Lung (tissue), 12 donors: ENCODE results near the gene CASP6. TPM values are rescaled to one million over a fixed set of nuclear protein-coding genes. Genes with fewer than 3 reads are reported as not detected.

Experiments used
- ATAC-seq: fragments of 200-7000 bp; cut with Tn5 transposase; one replicate; pipeline ENCODE4 v1.9.1; 2020; ENCODE audit warnings: moderate number of reproducible peaks; ENCODE audit not compliant: insufficient read depth, low FRiP score
- DNase-seq, 3 donors: peaks; one replicate each; pipeline ENCODE4 v3.0.0-alpha.2; 2013 to 2017
- H3K27ac ChIP-seq, 2 donors: one replicate each; pipeline ENCODE4 v1.5.1; 2013; ENCODE audit warnings: mild to moderate bottlenecking in 2 of 2, moderate library complexity in 2 of 2, control low read depth in 1 of 2, inconsistent platforms in 1 of 2, low read depth in 1 of 2, low read length in 1 of 2
- H3K27me3 ChIP-seq, 3 donors: one replicate each; pipeline ENCODE4 v1.5.1; 2013; ENCODE audit warnings: low read length in 2 of 3; ENCODE audit not compliant: control insufficient read depth in 3 of 3, insufficient read depth in 3 of 3
- H3K36me3 ChIP-seq, 4 donors: one replicate each; pipeline ENCODE4 v1.5.1; 2013; ENCODE audit warnings: low read length in 4 of 4, mild to moderate bottlenecking in 1 of 4, moderate library complexity in 1 of 4; ENCODE audit not compliant: control insufficient read depth in 4 of 4, insufficient read depth in 4 of 4
- H3K4me1 ChIP-seq, 5 donors: one replicate each; pipeline ENCODE4 v1.5.1; 2013; ENCODE audit warnings: low read length in 5 of 5, mild to moderate bottlenecking in 2 of 5, moderate library complexity in 1 of 5; ENCODE audit not compliant: control insufficient read depth in 5 of 5, insufficient read depth in 5 of 5
- H3K4me3 ChIP-seq: one replicate; pipeline ENCODE4 v1.5.1; 2013; ENCODE audit warnings: mild to moderate bottlenecking, control low read depth, moderate library complexity
- H3K9ac ChIP-seq, 2 donors: one replicate each; pipeline ENCODE4 v1.5.1; 2013; ENCODE audit warnings: low read length in 2 of 2, control low read depth in 1 of 2; ENCODE audit not compliant: insufficient read depth in 1 of 2
- H3K9me3 ChIP-seq, 4 donors: one replicate each; pipeline ENCODE4 v1.5.1; 2013; ENCODE audit warnings: low read length in 3 of 4, mild to moderate bottlenecking in 1 of 4, moderate library complexity in 1 of 4; ENCODE audit not compliant: control insufficient read depth in 4 of 4, insufficient read depth in 3 of 4
- CTCF ChIP-seq: IDR thresholded peaks from 2 replicates; pipeline ENCODE4 v1.5.1; 2012; ENCODE audit warnings: mild to moderate bottlenecking; ENCODE audit errors: control extremely low read depth, extremely low read depth
- WGBS, 2 donors: extraction: QIAGEN DNeasy Blood & Tissue Kit; methylation state at CpG; one replicate each; pipeline ENCODE4 v1.1.7; 2013; 5-methylcytosine and 5-hydroxymethylcytosine counted together
- polyA plus RNA-seq, 2 donors: library from polyadenylated mRNA; stranded (reverse); fragments of 200-250 nt; gene quantifications; one replicate each; pipeline ENCODE4 v1.2.1, GENCODE V29; 2013
- total RNA-seq, 2 donors: library from RNA; depleted of rRNA in 1 of 2; stranded (reverse); fragments of >200 nt in 1 of 2; gene quantifications; one replicate each; pipeline ENCODE4 v1.2.1, GENCODE V29; 2014 to 2021
- donor health status: control.
- donor health status: control.
- donor health status: Bipolar disorder and iron deficiency.
- donor health status: healthy.
- donor health status: DM: yes; HTN: yes; CAD: no.

Gene CASP6
- total and polyA plus RNA-seq, 4 donors: 12.0 to 20.2 (median 13.2) TPM

DNA sequence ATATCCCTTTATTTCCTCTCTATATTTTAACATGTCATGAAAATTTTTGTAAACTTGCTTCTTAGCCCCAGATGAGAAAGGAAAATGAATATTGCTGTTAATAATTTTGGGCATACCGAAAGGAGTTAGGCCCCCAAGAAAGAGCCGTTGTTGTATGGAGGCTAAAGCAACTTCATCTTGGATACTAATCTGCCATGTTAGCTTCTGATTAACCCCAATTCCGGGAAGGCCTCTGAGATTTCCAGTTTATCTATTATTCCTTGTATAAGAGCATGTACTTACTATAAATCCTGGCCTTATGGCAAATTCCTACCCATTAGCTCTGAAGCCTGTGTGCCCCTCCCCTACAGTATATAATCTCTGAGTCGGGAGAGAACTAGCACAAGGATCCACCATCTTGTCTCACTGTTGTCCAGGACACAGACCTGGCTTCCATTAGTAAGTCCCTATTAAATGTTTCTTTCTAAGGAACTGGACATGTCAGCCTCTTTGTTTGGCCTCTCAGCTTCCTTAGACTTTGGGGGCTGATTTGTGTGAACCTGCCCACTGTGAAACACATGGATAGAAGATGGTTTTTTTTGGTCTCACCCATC is 47.5 kb upstream of the CASP6 start:
- no peak overlapping the region for H3K27ac ChIP-seq
- H3K36me3 ChIP-seq: peaks cover 0 to 2% (median 0%) of the 10 kb centered on the region in 4 donors
- WGBS, 2 donors: 95 to 96% methylated on average over 4 of the region's 4 CpGs
- H3K9me3 ChIP-seq: no peaks in the 10 kb centered on the region
- no peaks in the 10 kb centered on the region for H3K4me1 ChIP-seq
- no peak for DNase-seq
- H3K4me3 ChIP-seq: no peak overlapping the region
- H3K9ac ChIP-seq: no peak overlapping the region
- no peak for ATAC-seq
- no peak for TF ChIP-seq CTCF
- H3K27me3 ChIP-seq: no peaks in the 10 kb centered on the region

DNA sequence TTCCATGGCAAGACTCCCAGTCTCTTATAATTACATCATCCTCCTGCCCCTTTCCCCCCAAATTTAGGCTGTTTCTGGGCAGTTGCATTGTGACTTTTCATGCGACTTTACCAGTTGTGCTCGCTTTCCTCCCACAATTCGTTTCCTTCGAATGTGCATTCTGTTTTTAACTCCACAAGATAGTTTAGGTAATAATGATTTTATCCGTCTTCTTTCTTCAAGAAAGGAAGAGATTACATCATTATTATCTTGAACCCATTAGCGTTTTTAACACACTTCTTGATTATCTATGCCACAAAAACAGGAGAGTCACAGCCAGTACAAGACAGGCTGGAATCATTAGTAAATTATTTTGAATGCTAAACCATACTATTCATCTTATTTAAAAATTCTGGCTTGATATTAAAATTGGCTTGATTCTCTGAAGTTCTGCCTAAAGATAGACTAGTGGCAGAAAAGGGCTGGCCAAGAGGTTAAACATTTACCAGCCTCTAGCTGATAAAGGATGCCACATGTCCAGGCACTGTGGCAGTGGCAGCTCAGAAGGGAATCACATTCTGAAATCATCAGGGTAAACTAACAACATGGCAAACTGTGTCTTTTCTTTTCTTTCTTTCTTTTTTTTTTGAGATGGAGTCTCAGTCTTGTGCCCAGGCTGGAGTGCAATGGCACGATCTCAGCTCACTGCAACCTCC is 46.3 kb upstream of the CASP6 start:
- Histone ChIP-seq H3K27ac (no peak overlapping the region), H3K9ac (no peak overlapping the region), H3K4me3 (no peak overlapping the region), H3K27me3 (no peaks in the 10 kb centered on the region), H3K4me1 (no peaks in the 10 kb centered on the region), H3K36me3 (peaks cover 0 to 2% (median 0%) of the 10 kb centered on the region in 4 donors), H3K9me3 (no peaks in the 10 kb centered on the region)
- WGBS, 2 donors: 79 to 88% methylated on average over 7 of the region's 7 CpGs
- no peak for DNase-seq
- no peak for TF ChIP-seq CTCF
- ATAC-seq: no peak

DNA sequence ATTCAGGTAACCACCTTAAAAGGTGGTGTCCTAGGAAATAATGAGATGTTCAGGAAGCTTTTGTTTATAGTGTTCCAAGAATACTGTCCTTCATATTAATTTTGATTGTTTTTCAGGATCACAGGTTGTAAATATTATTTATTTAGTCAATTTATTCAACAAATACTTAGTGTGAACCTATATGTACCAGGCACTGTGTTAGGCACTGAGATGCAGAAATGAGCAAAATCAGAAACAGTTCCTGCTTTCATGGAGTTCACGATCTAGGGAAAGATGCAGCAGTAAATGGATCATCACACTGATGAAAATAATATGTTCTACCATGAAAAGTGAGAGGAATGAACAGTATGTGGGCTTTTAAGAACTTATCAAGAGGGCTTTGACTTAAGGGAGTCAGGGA is 44.9 kb upstream of the CASP6 start:
- no peak overlapping the region for H3K4me3 ChIP-seq
- no peak overlapping the region for H3K27ac ChIP-seq
- H3K4me1 ChIP-seq: no peaks in the 10 kb centered on the region
- TF ChIP-seq CTCF: no peak
- H3K36me3 ChIP-seq: peaks cover 0 to 2% (median 0%) of the 10 kb centered on the region in 4 donors
- no peaks in the 10 kb centered on the region for H3K27me3 ChIP-seq
- no peak overlapping the region for H3K9ac ChIP-seq
- ATAC-seq: no peak
- 90 to 96% methylated on average over 1 of the region's 1 CpG for WGBS, 2 donors
- no peaks in the 10 kb centered on the region for H3K9me3 ChIP-seq
- no peak for DNase-seq
